Mesodermal cell (in vitro differentiated cells): Measurements from ENCODE around the gene SCNN1G.

ENCODE experiments used
- H3K27ac ChIP-seq: 2 replicates; pipeline ENCODE4 v1.7.0; 2013; ENCODE audit warnings: mild to moderate bottlenecking, low read depth, low read length, moderate library complexity; ENCODE audit not compliant: severe bottlenecking
- H3K36me3 ChIP-seq: 2 replicates; pipeline ENCODE4 v1.7.1; 2013; ENCODE audit warnings: mild to moderate bottlenecking, low read length, moderate library complexity; ENCODE audit not compliant: control insufficient read depth, insufficient read depth
- H3K4me1 ChIP-seq: one replicate; pipeline ENCODE4 v1.7.1; 2013; ENCODE audit warnings: mild to moderate bottlenecking, low read length; ENCODE audit not compliant: insufficient read depth, control insufficient read depth, poor library complexity, severe bottlenecking
- H3K4me3 ChIP-seq: 2 replicates; pipeline ENCODE4 v1.7.0; 2013; ENCODE audit warnings: low read length, control low read depth, mild to moderate bottlenecking; ENCODE audit not compliant: insufficient read depth, poor library complexity, severe bottlenecking; ENCODE audit errors: extremely low read depth
- H3K9me3 ChIP-seq: 2 replicates; pipeline ENCODE4 v1.7.1; 2013; ENCODE audit warnings: mild to moderate bottlenecking, low read length, moderate library complexity; ENCODE audit not compliant: control insufficient read depth
- WGBS, 2 experiments: methylation state at CpG; one replicate each; pipeline ENCODE4 v1.1.5; 2013; ENCODE audit warnings: missing lambda C conversion rate in 2 of 2; ENCODE audit not compliant: insufficient coverage in 2 of 2; 5-methylcytosine and 5-hydroxymethylcytosine counted together

Gene SCNN1G

GRCh38 chr16:23225109-23225508 is 42.6 kb downstream of the SCNN1G start:
- H3K4me1 ChIP-seq: no peaks in the 10 kb centered on the region
- H3K4me3 ChIP-seq: no peak overlapping the region
- no peaks in the 10 kb centered on the region for H3K36me3 ChIP-seq
- H3K9me3 ChIP-seq: no peaks in the 10 kb centered on the region
- H3K27ac ChIP-seq: no peak overlapping the region
- WGBS, 2 experiments: 88 to 89% methylated on average over 4 of the region's 4 CpGs

GRCh38 chr16:23225634-23226033 is 43.1 kb downstream of the SCNN1G start:
- Histone ChIP-seq H3K36me3 (no peaks in the 10 kb centered on the region), H3K4me3 (no peak overlapping the region), H3K4me1 (no peaks in the 10 kb centered on the region), H3K27ac (no peak overlapping the region), H3K9me3 (no peaks in the 10 kb centered on the region)

- no peak overlapping the region for H3K27ac ChIP-seq
- no peak overlapping the region for H3K4me3 ChIP-seq
- no peaks in the 10 kb centered on the region for H3K36me3 ChIP-seq
- H3K9me3 ChIP-seq: no peaks in the 10 kb centered on the region
- 78 to 81% methylated on average over 3 to 4 of the region's 4 CpGs for WGBS, 2 experiments
- H3K4me1 ChIP-seq: no peaks in the 10 kb centered on the region
Observed at GRCh38 chr16:23227529-23227928, 45.0 kb downstream of the SCNN1G start.

GRCh38 chr16:23229714-23230113 is 47.2 kb downstream of the SCNN1G start:
- 83% methylated on average over 2 of the region's 4 CpGs; no CpG with 5 or more reads in 1 of the 2 experiments for WGBS, 2 experiments
- Histone ChIP-seq H3K9me3 (no peaks in the 10 kb centered on the region), H3K36me3 (no peaks in the 10 kb centered on the region), H3K4me3 (no peak overlapping the region), H3K4me1 (no peaks in the 10 kb centered on the region), H3K27ac (no peak overlapping the region)

- no peak overlapping the region for H3K4me3 ChIP-seq
- no peaks in the 10 kb centered on the region for H3K36me3 ChIP-seq
- H3K4me1 ChIP-seq: no peaks in the 10 kb centered on the region
- no peaks in the 10 kb centered on the region for H3K9me3 ChIP-seq
- WGBS, 2 experiments: 71 to 83% methylated on average over 1 to 2 of the region's 2 CpGs
- H3K27ac ChIP-seq: no peak overlapping the region
Observed at GRCh38 chr16:23232806-23233205, 50.3 kb downstream of the SCNN1G start.

- no peaks in the 10 kb centered on the region for H3K4me1 ChIP-seq
- H3K9me3 ChIP-seq: no peaks in the 10 kb centered on the region
- H3K36me3 ChIP-seq: no peaks in the 10 kb centered on the region
- no peak overlapping the region for H3K4me3 ChIP-seq
- H3K27ac ChIP-seq: no peak overlapping the region
- WGBS, 2 experiments: 100% methylated on average over 1 of the region's 4 CpGs; no CpG with 5 or more reads in 1 of the 2 experiments
Observed at GRCh38 chr16:23235176-23235575, 52.6 kb downstream of the SCNN1G start.

- no peak overlapping the region for H3K4me3 ChIP-seq
- no peaks in the 10 kb centered on the region for H3K4me1 ChIP-seq
- H3K27ac ChIP-seq: no peak overlapping the region
- H3K36me3 ChIP-seq: no peaks in the 10 kb centered on the region
- no peaks in the 10 kb centered on the region for H3K9me3 ChIP-seq
- 100% methylated on average over 1 of the region's 1 CpG for WGBS, 2 experiments
Observed at GRCh38 chr16:23236983-23237382, 54.4 kb downstream of the SCNN1G start.

GRCh38 chr16:23240994-23241393 is 58.4 kb downstream of the SCNN1G start:
- Histone ChIP-seq H3K4me3 (no peak overlapping the region), H3K9me3 (no peaks in the 10 kb centered on the region), H3K4me1 (no peaks in the 10 kb centered on the region), H3K27ac (no peak overlapping the region), H3K36me3 (no peaks in the 10 kb centered on the region)
- WGBS, 2 experiments: no CpG with 5 or more reads among the region's 1 CpG

GRCh38 chr16:23244122-23244521 is 61.6 kb downstream of the SCNN1G start:
- H3K4me3 ChIP-seq: no peak overlapping the region
- H3K27ac ChIP-seq: no peak overlapping the region
- H3K4me1 ChIP-seq: no peaks in the 10 kb centered on the region
- H3K36me3 ChIP-seq: no peaks in the 10 kb centered on the region
- no peaks in the 10 kb centered on the region for H3K9me3 ChIP-seq

- WGBS, 2 experiments: 86 to 95% methylated on average over 4 to 6 of the region's 6 CpGs
- Histone ChIP-seq H3K27ac (no peak overlapping the region), H3K36me3 (no peaks in the 10 kb centered on the region), H3K9me3 (no peaks in the 10 kb centered on the region), H3K4me3 (no peak overlapping the region), H3K4me1 (no peaks in the 10 kb centered on the region)
Observed at GRCh38 chr16:23245268-23245667, 62.7 kb downstream of the SCNN1G start.

GRCh38 chr16:23248261-23249194 is 66.0 kb downstream of the SCNN1G start:
- Histone ChIP-seq H3K27ac (no peak overlapping the region), H3K4me1 (no peaks in the 10 kb centered on the region), H3K9me3 (no peaks in the 10 kb centered on the region), H3K36me3 (no peaks in the 10 kb centered on the region), H3K4me3 (no peak overlapping the region)
- 67 to 82% methylated on average over 4 to 7 of the region's 9 CpGs for WGBS, 2 experiments
